Astrocyte (in vitro differentiated cells and primary cell): ENCODE results near the gene NUDT14. TPM values are rescaled to one million over a fixed set of nuclear protein-coding genes. Genes with fewer than 3 reads are reported as not detected.

Experiments used
- DNase-seq: peaks from one replicate; pipeline ENCODE4 v3.0.0-alpha.2; 2010; ENCODE audit warnings: low read depth
- FAIRE-seq: peaks from 2 replicates; lab custom pipeline; 2011; peaks lifted over from hg19 to GRCh38; lab: Jason Lieb, UNC
- H2AFZ ChIP-seq: 2 replicates; pipeline ENCODE4 v1.6.0; 2012; ENCODE audit warnings: low read depth, low read length, inconsistent platforms
- H3K27ac ChIP-seq: 2 replicates; pipeline ENCODE4 v1.5.1; 2011; ENCODE audit warnings: low read depth, low read length, inconsistent platforms
- H3K27me3 ChIP-seq: 2 replicates; pipeline ENCODE4 v1.6.0; 2011; ENCODE audit warnings: low read length, inconsistent platforms; ENCODE audit not compliant: insufficient read depth
- H3K36me3 ChIP-seq: 2 replicates; pipeline ENCODE4 v1.5.1; 2011; ENCODE audit warnings: low read length, inconsistent platforms; ENCODE audit not compliant: insufficient read depth
- H3K4me1 ChIP-seq: 2 replicates; pipeline ENCODE4 v1.5.1; 2011; ENCODE audit warnings: low read length, inconsistent platforms; ENCODE audit not compliant: insufficient read depth
- H3K4me2 ChIP-seq: 2 replicates; pipeline ENCODE4 v1.6.0; 2012; ENCODE audit warnings: low read length, inconsistent platforms
- H3K4me3 ChIP-seq: 2 replicates; pipeline ENCODE4 v1.5.1; 2011; ENCODE audit warnings: low read depth, mild to moderate bottlenecking, low read length, inconsistent platforms; ENCODE audit not compliant: insufficient read depth
- H3K79me2 ChIP-seq: 2 replicates; pipeline ENCODE4 v1.6.0; 2012; ENCODE audit warnings: mild to moderate bottlenecking, low read length, inconsistent platforms; ENCODE audit not compliant: insufficient read depth
- H3K9ac ChIP-seq: 2 replicates; pipeline ENCODE4 v1.6.0; 2012; ENCODE audit warnings: mild to moderate bottlenecking, low read length, inconsistent platforms
- H3K9me3 ChIP-seq: 2 replicates; pipeline ENCODE4 v1.5.1; 2012; ENCODE audit warnings: low read depth, mild to moderate bottlenecking, low read length, inconsistent platforms; ENCODE audit not compliant: insufficient read depth
- H4K20me1 ChIP-seq: 2 replicates; pipeline ENCODE4 v1.6.0; 2012; ENCODE audit warnings: low read length, inconsistent platforms; ENCODE audit not compliant: insufficient read depth
- H3K27ac Mint-ChIP-seq: one replicate; pipeline ENCODE4 v1.8.0; 2021; ENCODE audit warnings: mild to moderate bottlenecking, mixed read lengths; ENCODE audit not compliant: unreplicated experiment
- H3K27me3 Mint-ChIP-seq: one replicate; pipeline ENCODE4 v1.8.0; 2021; ENCODE audit warnings: low read depth, mixed read lengths; ENCODE audit not compliant: unreplicated experiment
- H3K36me3 Mint-ChIP-seq: one replicate; pipeline ENCODE4 v1.8.0; 2021; ENCODE audit warnings: low read depth, mixed read lengths; ENCODE audit not compliant: unreplicated experiment
- H3K4me1 Mint-ChIP-seq: one replicate; pipeline ENCODE4 v1.8.0; 2021; ENCODE audit warnings: low read depth, mixed read lengths; ENCODE audit not compliant: unreplicated experiment
- H3K4me3 Mint-ChIP-seq: one replicate; pipeline ENCODE4 v1.8.0; 2021; ENCODE audit warnings: mild to moderate bottlenecking, moderate library complexity, mixed read lengths; ENCODE audit not compliant: unreplicated experiment
- H3K9me3 Mint-ChIP-seq: one replicate; pipeline ENCODE4 v1.8.0; 2021; ENCODE audit warnings: mild to moderate bottlenecking, mixed read lengths; ENCODE audit not compliant: unreplicated experiment
- EZH2 ChIP-seq: IDR thresholded peaks from 2 replicates; pipeline ENCODE4 v1.6.1; 2012; ENCODE audit warnings: mild to moderate bottlenecking, low read length, inconsistent platforms; ENCODE audit not compliant: insufficient read depth
- total RNA-seq: library from RNA; stranded (reverse); gene quantifications from 2 replicates; pipeline ENCODE4 v1.2.1, GENCODE V29; 2021
- TF ChIP-seq, protein P1 (sequence below): IDR thresholded peaks from 2 replicates; pipeline ENCODE4 v1.5.1; 2011; ENCODE audit warnings: low read depth, mild to moderate bottlenecking, inconsistent platforms, low read length, moderate library complexity; ENCODE audit not compliant: insufficient read depth

NUDT14 gene
- total RNA-seq, 1 donor from 2014 or later = 17.5 TPM

DNA sequence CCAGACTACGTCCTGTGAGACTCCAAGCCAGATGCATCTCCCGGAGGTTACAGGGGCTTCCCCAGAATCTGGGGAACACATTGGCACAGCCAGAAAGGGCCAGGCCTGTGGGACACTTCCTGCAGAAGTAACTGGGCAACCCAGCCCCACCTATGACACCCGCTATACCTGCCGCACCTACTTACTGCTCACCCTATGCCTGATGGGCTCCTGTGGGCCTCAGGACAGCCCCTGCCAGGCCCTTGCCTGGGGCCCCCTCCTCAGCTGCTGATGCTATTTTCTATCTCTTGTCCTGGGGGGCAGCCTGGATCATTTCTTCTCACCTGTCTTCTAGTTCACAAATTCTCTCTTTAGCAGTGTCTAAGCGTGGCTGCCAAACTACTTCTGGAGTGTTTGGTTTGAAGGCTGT is 41.3 kb downstream of the NUDT14 start:
- Mint-ChIP-seq H3K4me1 (no peaks in the 10 kb centered on the region), H3K36me3 (peaks cover 11% of the 10 kb centered on the region), H3K4me3 (no peak overlapping the region), H3K27ac (no peak overlapping the region), H3K27me3 (peaks cover 2% of the 10 kb centered on the region), H3K9me3 (peaks cover 9% of the 10 kb centered on the region)
- Histone ChIP-seq H3K27ac (no peak overlapping the region), H2AFZ (no peak overlapping the region), H3K79me2 (no peaks in the 10 kb centered on the region), H3K9ac (no peak overlapping the region), H3K9me3 (peaks cover 12% of the 10 kb centered on the region), H3K4me3 (no peak overlapping the region), H4K20me1 (no peaks in the 10 kb centered on the region), H3K4me2 (no peak overlapping the region), H3K27me3 (no peaks in the 10 kb centered on the region), H3K4me1 (no peaks in the 10 kb centered on the region), H3K36me3 (no peaks in the 10 kb centered on the region)
- TF ChIP-seq EZH2 = no peak
- TF ChIP-seq, protein P1, sequence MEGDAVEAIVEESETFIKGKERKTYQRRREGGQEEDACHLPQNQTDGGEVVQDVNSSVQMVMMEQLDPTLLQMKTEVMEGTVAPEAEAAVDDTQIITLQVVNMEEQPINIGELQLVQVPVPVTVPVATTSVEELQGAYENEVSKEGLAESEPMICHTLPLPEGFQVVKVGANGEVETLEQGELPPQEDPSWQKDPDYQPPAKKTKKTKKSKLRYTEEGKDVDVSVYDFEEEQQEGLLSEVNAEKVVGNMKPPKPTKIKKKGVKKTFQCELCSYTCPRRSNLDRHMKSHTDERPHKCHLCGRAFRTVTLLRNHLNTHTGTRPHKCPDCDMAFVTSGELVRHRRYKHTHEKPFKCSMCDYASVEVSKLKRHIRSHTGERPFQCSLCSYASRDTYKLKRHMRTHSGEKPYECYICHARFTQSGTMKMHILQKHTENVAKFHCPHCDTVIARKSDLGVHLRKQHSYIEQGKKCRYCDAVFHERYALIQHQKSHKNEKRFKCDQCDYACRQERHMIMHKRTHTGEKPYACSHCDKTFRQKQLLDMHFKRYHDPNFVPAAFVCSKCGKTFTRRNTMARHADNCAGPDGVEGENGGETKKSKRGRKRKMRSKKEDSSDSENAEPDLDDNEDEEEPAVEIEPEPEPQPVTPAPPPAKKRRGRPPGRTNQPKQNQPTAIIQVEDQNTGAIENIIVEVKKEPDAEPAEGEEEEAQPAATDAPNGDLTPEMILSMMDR = no peak
- DNase-seq (no peak), FAIRE-seq (no peak)

DNA sequence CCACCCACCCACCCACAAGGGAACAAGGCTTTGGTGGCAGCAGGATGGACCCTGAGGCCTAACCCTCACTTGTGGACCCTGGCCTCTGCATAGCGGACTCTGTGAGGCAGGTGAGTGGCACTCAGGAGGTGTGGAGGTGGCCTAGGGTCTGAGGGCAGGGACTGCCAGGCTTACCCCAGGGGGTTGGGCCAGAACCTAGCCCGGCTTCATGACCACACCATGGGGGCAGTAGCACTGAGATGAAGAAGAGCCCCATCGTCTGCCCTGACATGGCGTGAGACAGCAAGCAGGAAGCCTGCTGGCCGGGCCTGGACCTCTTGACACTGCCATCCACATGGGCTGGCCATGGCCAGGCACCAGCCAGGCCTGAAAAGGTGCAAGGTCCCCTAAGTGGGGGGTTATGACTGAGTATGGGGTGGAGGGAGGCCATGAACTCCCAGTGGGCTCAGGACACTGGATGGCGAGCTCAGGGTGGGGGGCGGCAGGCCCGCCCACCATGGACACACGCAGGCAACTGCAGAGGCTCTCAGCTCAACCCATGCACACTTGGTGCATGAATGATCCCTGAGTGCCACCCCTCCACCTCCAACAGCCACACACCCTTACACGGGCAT is 41.8 kb downstream of the NUDT14 start:
- Mint-ChIP-seq H3K36me3 (peaks cover 11% of the 10 kb centered on the region), H3K27ac (no peak overlapping the region), H3K27me3 (peaks cover 2% of the 10 kb centered on the region), H3K4me3 (no peak overlapping the region), H3K9me3 (peaks cover 9% of the 10 kb centered on the region), H3K4me1 (no peaks in the 10 kb centered on the region)
- DNase-seq (no peak), FAIRE-seq (no peak)
- no peak overlapping the region for H2AFZ ChIP-seq
- H3K4me3 ChIP-seq = no peak overlapping the region
- no peaks in the 10 kb centered on the region for H4K20me1 ChIP-seq
- no peak overlapping the region for H3K9ac ChIP-seq
- TF ChIP-seq, protein P1 = no peak
- TF ChIP-seq EZH2 = no peak
- H3K4me2 ChIP-seq = no peak overlapping the region
- no peaks in the 10 kb centered on the region for H3K4me1 ChIP-seq
- H3K27me3 ChIP-seq = no peaks in the 10 kb centered on the region
- no peaks in the 10 kb centered on the region for H3K36me3 ChIP-seq
- H3K27ac ChIP-seq = no peak overlapping the region
- no peaks in the 10 kb centered on the region for H3K79me2 ChIP-seq
- peaks cover 12% of the 10 kb centered on the region for H3K9me3 ChIP-seq

- H3K79me2 ChIP-seq = no peaks in the 10 kb centered on the region
- no peaks in the 10 kb centered on the region for H3K4me1 ChIP-seq
- H3K27me3 Mint-ChIP-seq = peaks cover 2% of the 10 kb centered on the region
- H2AFZ ChIP-seq = no peak overlapping the region
- no peak overlapping the region for H3K4me3 ChIP-seq
- no peak overlapping the region for H3K27ac Mint-ChIP-seq
- H3K27ac ChIP-seq = no peak overlapping the region
- no peaks in the 10 kb centered on the region for H3K4me1 Mint-ChIP-seq
- no peaks in the 10 kb centered on the region for H3K27me3 ChIP-seq
- TF ChIP-seq, protein P1 = no peak
- TF ChIP-seq EZH2 = no peak
- H3K4me2 ChIP-seq = no peak overlapping the region
- peaks cover 11% of the 10 kb centered on the region for H3K36me3 Mint-ChIP-seq
- H4K20me1 ChIP-seq = no peaks in the 10 kb centered on the region
- H3K9me3 ChIP-seq = peaks cover 12% of the 10 kb centered on the region
- H3K9me3 Mint-ChIP-seq = peaks cover 9% of the 10 kb centered on the region
- H3K4me3 Mint-ChIP-seq = no peak overlapping the region
- no peak for DNase-seq
- H3K36me3 ChIP-seq = no peaks in the 10 kb centered on the region
- no peak overlapping the region for H3K9ac ChIP-seq
- no peak for FAIRE-seq
Observed at GRCh38 chr14:105138551-105139111, 42.5 kb downstream of the NUDT14 start.
